Effector CD8-positive, alpha-beta T cell (primary cell): ENCODE results near the gene STX3.
A peak's percentile ranks its signal among the peaks of the same experiment; 100 is the strongest.
"Not testable (repeated sequence)": the region's sequence is repeated elsewhere in the genome, so short reads cannot be mapped to it uniquely, and the experiment has no call there.

ENCODE experiments used
- DNase-seq: peaks from one replicate; lab custom pipeline; 2025; lab: John Stamatoyannopoulos, UW

The STX3 gene

DNA sequence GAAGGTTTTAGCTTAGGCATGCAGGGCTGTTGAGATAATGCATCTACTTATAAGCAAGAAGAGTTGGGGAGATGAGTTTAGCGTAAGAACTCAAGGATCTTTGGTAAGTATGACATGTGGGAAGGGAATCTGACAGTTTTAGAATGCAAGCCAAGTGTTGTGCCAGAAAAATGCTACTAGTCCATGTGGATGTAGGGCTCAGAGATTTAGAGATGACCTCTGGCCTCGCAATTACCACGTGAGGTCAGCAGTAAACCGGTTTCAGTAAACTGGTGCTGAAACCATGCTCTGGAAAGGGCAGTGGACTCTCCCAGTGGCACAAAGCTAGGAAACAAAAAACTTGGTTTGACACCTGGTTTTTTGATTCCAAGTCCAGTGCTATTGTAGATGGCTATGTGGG, 36.5 kb downstream of the STX3 start:
- no peak for DNase-seq

DNA sequence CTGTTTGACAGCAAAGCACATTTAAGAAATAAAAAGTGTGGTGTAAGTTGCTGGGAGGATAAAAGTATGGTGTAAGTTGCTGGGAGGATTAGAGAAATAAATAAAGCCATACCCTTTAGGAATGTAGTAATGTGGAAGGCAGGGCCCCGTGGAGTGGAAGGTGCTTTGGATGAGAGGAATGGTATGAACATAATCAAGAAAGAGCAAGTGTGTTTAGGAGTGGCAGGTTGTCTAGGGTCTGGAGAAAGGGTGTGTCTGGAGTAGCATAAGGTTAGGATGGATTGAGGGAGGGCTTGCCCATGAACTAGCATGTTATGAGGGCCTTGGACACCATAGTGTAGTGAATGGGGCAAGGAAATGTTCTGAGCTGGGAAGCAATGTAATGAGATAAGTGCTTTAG, 37.3 kb downstream of the STX3 start:
- DNase-seq = no peak

GRCh38 chr11:59794417-59794816, 39.2 kb downstream of the STX3 start:
- DNase-seq = no peak

DNA sequence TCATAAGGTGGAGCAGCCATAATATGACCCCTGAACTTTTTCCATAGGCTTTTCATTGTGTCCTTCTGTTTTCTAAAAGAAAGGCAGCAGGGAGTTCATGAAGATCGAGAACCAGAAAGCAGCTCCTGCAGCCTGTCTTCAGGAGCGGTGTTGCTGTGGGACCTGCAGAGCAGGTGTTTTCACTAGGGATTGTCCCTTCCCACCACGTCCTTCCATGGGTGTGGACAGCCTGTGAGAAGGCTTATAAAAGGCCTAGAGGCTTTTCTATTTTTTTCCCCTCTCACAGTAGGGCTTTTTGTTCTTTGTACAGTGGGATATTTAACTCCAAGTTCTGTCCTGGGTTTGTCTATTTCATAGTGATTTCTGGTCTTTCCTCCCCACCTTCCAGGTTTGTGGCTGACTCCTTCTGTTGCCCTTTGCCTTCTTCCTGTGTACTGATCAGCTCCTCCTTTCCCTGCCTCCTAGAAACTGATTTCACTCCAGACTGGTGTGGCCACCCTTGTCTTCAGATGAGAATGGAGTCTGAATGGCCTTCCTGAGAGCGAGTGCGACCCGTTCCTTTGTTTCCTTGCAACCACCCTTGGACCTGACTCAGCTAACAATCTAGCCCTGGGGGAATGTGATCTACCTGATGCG, 45.3 kb downstream of the STX3 start:
- no peak for DNase-seq

GRCh38 chr11:59801160-59801706, 46.1 kb downstream of the STX3 start:
- DNase-seq = no peak

DNA sequence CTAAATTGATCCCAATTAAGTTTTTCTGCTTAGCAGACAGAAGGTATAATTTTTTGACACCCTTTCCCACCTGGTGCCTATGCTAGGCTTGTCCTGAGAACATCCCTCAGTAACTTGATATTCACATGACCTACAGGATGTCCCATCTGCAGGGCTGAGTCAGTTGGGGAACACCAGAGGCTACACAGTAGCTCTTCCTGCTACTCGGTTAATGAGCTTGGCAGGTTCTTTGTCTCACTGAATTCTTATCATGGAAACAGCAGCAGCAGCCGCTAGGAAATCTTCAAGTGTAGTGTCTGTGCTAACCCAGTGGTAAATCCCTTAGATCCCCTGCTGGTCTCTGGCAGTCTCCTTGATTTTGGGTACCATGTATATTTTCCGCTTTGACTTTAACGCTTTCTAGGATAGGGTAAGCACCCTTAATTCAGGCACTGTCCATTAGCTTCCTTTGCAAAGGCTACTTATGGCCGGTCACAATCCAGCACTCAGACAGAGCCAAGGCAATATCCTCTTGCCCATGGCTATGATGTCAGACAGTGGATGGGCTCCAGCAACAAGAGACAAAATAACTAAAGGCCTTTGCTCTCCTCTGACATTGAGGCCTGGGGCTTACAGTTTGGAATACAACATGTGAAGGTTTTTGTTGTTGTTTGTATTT, 46.9 kb downstream of the STX3 start:
- DNase-seq = no peak

DNA sequence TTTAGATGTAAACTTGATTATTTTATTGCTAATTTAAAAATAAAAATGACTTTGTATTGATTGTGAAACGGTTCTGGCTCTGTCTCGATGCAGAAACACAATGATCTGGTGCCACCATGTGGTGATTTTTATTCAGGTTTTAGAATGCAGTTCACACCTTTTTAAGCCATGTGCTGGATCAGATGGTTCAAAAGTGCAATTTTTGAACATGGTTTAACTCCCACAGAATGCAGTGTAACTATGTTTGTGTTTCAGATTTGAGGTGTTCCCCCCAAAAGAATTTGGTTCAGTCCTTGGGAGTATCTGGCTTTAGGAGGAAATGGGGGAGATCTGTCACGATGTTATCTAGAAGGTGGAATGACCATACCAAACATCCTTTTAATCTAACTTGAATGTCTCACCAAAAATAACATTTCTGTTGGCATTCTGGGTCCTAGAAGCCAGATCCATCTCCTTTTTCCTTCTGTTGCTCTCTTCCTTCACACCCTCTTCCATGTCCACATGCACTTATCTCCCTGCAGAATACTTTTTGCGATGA, 47.5 kb downstream of the STX3 start:
- DNase-seq = no peak

DNA sequence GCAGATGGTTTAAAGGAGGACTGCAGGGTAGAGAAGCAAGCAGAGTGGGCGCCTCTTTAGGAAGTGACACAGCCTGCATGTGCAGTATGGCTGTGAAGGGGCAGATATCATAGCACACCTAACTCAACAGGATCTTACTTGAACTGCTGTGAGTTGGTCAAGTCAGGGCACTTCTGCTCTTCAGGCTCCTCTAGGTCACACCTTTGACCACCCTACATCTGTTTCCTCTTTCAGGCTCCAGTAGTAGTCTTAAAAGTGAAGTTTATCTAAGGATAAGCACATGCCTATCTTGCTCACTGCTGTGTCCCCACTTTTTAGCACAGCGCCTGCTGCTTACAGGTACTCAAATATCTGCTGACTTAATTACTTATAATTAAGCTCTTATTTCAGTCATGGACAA, 48.9 kb downstream of the STX3 start:
- no peak for DNase-seq

- no peak for DNase-seq
Observed at GRCh38 chr11:59807047-59807610, 52.0 kb downstream of the STX3 start.

GRCh38 chr11:59810189-59810910, 55.2 kb downstream of the STX3 start, which contains the start of gene MRPL16:
Gene MRPL16, minus strand, starts transcription at chr11:59810778. Its CDS starts 120 bp downstream, at chr11:59810658.
- DNase-seq = peak; percentile 80

DNA sequence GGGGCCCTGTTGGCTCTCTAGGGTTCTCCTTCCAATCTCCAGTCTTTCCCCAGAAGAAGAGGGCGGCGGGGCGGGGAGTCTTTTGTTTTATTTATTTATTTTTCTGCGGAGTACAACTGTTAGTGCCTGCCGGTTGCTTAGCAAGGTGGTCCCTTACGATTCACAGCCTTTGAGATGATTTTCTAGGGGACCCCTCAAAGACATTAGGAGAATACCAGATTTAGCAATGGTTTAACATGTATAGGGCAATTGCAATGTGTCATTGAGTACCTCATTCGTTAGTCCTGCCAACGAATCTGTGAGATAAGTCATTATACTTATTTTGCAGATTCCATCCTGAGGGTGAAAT, 55.7 kb downstream of the STX3 start:
- no peak for DNase-seq

DNA sequence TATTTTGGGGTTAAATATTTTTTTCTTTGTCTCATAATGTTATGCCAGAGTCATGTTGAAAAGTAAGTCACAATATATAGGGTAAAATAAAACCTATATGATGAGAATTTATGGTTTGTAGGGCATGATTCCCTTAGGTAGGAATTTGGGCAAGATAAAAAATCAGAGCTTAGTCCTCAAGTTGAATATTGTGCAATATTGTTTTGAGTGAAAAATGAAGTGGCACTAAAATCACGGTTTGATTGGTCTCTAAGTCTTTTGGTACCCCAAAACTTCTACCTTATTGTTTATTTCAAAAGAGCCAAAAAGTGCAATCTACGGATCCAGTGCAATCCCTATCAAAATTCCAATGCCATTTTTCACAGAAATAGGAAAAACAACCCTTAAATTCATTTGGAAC, 57.0 kb downstream of the STX3 start:
- DNase-seq = no peak

DNA sequence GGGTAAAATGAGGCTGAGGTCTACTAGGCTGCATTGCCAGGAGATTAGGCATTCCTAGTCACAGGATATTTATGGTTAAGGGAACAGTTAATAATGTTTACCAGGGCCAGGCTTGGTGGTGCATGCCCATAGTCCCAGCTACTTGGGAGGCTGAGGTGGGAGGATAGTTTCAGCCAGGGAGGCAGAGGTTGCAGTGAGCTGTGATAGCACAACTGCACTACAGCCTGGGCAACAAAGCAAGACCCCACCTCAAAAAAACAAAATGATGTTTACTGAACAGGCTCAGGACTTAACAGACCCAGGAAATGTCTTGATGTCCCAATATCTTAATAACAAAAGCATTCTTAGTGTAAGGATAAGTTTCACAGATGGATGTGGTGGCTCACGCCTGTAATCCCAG, 58.2 kb downstream of the STX3 start:
- DNase-seq = no peak

- no peak for DNase-seq
Observed at GRCh38 chr11:59814021-59814420, 58.8 kb downstream of the STX3 start.

DNA sequence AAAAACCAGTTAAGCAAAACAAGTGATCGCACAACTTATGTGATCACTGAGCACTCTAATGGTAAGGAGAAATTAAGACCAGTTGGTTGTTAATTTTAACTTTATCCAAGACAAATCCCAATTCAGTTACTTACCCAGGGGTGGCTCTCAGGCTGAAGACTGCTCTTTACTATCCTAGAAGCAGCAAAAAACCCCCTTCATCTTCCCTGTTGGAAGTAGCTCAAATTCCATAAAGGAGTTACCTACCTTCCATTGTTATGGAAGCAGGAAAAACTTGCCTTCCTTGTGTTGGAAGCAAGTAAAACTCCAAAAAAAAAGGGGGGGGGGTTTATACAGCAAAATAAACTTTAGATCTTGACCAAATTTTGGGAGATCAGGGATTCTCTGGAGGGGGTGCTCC, 60.6 kb downstream of the STX3 start:
- no peak for DNase-seq

- not testable (repeated sequence) for DNase-seq
Observed at GRCh38 chr11:59816434-59816833, 61.3 kb downstream of the STX3 start.

- no peak for DNase-seq
Observed at GRCh38 chr11:59818572-59818971, 63.4 kb downstream of the STX3 start.

DNA sequence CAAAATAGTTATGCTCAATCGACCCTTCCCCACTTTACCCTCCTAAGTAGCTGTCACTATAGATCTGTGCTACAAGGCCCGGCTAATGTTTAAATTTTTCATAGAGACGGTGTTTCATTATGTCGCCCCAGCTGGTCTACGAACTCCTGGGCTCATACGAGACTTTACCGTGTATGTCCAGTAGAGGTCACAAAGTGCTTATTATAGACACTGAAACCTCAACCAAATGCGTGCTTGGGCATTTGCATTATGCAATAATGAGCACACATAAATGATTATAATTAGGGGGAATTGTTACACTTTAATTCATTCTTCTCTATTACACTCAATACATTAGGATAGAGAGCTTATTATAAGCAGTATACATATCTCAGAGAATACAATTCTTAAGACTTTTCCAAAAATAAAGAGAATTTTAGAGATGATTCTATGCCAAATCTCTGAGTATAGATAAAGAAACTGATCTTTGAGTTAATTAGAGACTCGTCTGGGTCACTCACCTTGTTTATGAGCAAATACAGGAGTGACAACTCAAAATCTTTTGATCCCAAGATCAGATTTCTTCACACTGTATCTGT, 67.9 kb downstream of the STX3 start:
- no peak for DNase-seq

- DNase-seq = no peak
Observed at GRCh38 chr11:59829358-59829757, 74.2 kb downstream of the STX3 start.

- no peak for DNase-seq
Observed at GRCh38 chr11:59833602-59834001, 78.4 kb downstream of the STX3 start.

DNA sequence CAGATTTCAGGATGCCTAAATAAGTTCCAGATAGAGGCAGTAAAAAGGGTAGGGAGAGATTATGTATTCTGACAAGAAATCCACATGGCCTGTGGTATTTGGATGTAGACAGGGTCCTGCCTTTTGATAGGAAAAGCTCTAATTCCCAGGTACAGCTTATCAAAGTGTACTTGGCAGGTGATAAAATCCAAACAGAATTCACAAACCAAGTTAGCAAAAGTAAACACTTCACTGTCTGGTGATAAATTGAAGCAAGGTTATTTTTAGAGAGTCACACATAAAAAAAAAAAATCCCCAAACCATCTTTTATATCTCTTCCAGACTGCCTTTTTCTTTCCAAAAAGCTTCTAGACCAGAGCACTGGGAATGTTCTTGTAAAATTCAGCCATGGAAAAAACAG, 84.4 kb downstream of the STX3 start:
- no peak for DNase-seq

DNA sequence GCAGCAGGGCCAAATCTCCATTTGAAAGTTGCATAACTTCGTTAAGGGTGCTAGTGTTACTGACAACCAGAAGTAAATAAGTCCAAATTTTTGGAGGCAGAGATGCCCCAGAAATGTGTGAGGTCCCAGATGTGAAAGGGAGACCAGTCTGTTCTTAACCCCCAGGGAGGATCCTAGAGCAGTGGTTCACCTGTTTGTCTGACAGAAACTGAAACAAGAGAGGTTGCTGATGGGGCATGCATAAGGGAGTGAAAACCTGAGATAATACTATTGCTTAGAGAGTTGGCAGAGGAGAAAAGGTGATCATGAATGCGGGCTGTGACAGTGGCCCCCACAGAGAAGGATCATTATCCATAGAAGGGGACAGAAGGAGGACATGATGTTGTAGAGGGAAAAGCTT, 86.3 kb downstream of the STX3 start:
- no peak for DNase-seq
